Smooth muscle cell (in vitro differentiated cells): ENCODE data around the gene DNTTIP2. TPM values are rescaled to one million over a fixed set of nuclear protein-coding genes. Genes with fewer than 3 reads are reported as not detected.
"Not testable (repeated sequence)": the region's sequence is repeated elsewhere in the genome, so short reads cannot be mapped to it uniquely, and the experiment has no call there.

Experiments
- DNase-seq: peaks from one replicate; lab custom pipeline; 2025; ENCODE audit not compliant: unreplicated experiment; lab: John Stamatoyannopoulos, UW
- H2AFZ ChIP-seq: fragments of 200-600 bp; sonication (generic); 2 replicates; pipeline ENCODE4 v1.6.0; 2016; ENCODE audit warnings: antibody characterized with exemption, low read depth, mild to moderate bottlenecking
- H3F3A ChIP-seq: fragments of 200-600 bp; sonication (generic); 2 replicates; pipeline ENCODE4 v1.6.0; 2017; ENCODE audit warnings: antibody characterized with exemption, low read depth
- H3K27ac ChIP-seq: fragments of 200-600 bp; sonication (generic); 2 replicates; pipeline ENCODE4 v1.5.1; 2016; ENCODE audit warnings: low read depth, mild to moderate bottlenecking
- H3K27me3 ChIP-seq: fragments of 200-600 bp; sonication (generic); 2 replicates; pipeline ENCODE4 v1.6.1; 2016; ENCODE audit warnings: low read depth, mild to moderate bottlenecking
- H3K36me3 ChIP-seq: fragments of 200-600 bp; sonication (generic); 2 replicates; pipeline ENCODE4 v1.5.1; 2016; ENCODE audit warnings: low read depth
- H3K4me1 ChIP-seq: fragments of 200-600 bp; sonication (generic); 2 replicates; pipeline ENCODE4 v1.5.1; 2016; ENCODE audit warnings: low read depth
- H3K4me2 ChIP-seq: fragments of 200-600 bp; sonication (generic); 2 replicates; pipeline ENCODE4 v1.6.0; 2016; ENCODE audit warnings: mild to moderate bottlenecking
- H3K4me3 ChIP-seq: fragments of 200-600 bp; sonication (generic); 2 replicates; pipeline ENCODE4 v1.5.1; 2016; ENCODE audit warnings: mild to moderate bottlenecking
- H3K79me2 ChIP-seq: fragments of 200-600 bp; sonication (generic); 2 replicates; pipeline ENCODE4 v1.6.0; 2016; ENCODE audit warnings: low read depth, mild to moderate bottlenecking
- H3K9ac ChIP-seq: fragments of 200-600 bp; sonication (generic); 2 replicates; pipeline ENCODE4 v1.6.0; 2016; ENCODE audit warnings: low read depth
- H3K9me3 ChIP-seq: fragments of 200-600 bp; sonication (generic); replicated peaks from 2 replicates; pipeline ENCODE4 v1.5.1; 2016; ENCODE audit warnings: low read depth
- H4K20me1 ChIP-seq: fragments of 200-600 bp; sonication (generic); 2 replicates; pipeline ENCODE4 v1.6.0; 2016; ENCODE audit warnings: low read depth
- WGBS: methylation state at CpG from one replicate; pipeline ENCODE4 v1.1.7; 2016; ENCODE audit warnings: low lambda C conversion rate; 5-methylcytosine and 5-hydroxymethylcytosine counted together
- polyA plus RNA-seq: library from polyadenylated mRNA; unstranded; fragments of >200 nt; fragmentation: Nextera tagmentation; extraction: Ambion mirVana; gene quantifications from 2 replicates; pipeline ENCODE4 v1.2.1, GENCODE V29; 2016
- total RNA-seq: library from RNA; depleted of rRNA; stranded (reverse); fragments of >200 nt; gene quantifications from 2 replicates; pipeline ENCODE4 v1.2.3, GENCODE V29; 2014
- TF ChIP-seq, protein P1 (sequence below): fragments of 200-600 bp; sonication (generic); IDR thresholded peaks from 2 replicates; pipeline ENCODE4 v1.5.1; 2017; ENCODE audit warnings: borderline replicate concordance, mild to moderate bottlenecking, antibody characterized with exemption; ENCODE audit not compliant: insufficient read depth, poor library complexity, severe bottlenecking

DNTTIP2 gene
- total and polyA plus RNA-seq, 2 experiments from 2014 or later, result 42.7 to 44.9 TPM

GRCh38 chr1:93837961-93838360 is 41.0 kb downstream of the DNTTIP2 start:
- peaks cover 23% of the 10 kb centered on the region for H3F3A ChIP-seq
- H3K27me3 ChIP-seq, result no peaks in the 10 kb centered on the region
- no peaks in the 10 kb centered on the region for H3K36me3 ChIP-seq
- no peaks in the 10 kb centered on the region for H4K20me1 ChIP-seq
- H3K4me2 ChIP-seq, result no peak overlapping the region
- no peak overlapping the region for H2AFZ ChIP-seq
- no peaks in the 10 kb centered on the region for H3K4me1 ChIP-seq
- no peak overlapping the region for H3K4me3 ChIP-seq
- no peak overlapping the region for H3K9ac ChIP-seq
- peaks cover 3% of the 10 kb centered on the region for H3K9me3 ChIP-seq
- DNase-seq, result no peak
- no peaks in the 10 kb centered on the region for H3K79me2 ChIP-seq
- no peak overlapping the region for H3K27ac ChIP-seq
- TF ChIP-seq, protein P1, sequence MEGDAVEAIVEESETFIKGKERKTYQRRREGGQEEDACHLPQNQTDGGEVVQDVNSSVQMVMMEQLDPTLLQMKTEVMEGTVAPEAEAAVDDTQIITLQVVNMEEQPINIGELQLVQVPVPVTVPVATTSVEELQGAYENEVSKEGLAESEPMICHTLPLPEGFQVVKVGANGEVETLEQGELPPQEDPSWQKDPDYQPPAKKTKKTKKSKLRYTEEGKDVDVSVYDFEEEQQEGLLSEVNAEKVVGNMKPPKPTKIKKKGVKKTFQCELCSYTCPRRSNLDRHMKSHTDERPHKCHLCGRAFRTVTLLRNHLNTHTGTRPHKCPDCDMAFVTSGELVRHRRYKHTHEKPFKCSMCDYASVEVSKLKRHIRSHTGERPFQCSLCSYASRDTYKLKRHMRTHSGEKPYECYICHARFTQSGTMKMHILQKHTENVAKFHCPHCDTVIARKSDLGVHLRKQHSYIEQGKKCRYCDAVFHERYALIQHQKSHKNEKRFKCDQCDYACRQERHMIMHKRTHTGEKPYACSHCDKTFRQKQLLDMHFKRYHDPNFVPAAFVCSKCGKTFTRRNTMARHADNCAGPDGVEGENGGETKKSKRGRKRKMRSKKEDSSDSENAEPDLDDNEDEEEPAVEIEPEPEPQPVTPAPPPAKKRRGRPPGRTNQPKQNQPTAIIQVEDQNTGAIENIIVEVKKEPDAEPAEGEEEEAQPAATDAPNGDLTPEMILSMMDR, result no peak
- 98% methylated on average over 3 of the region's 3 CpGs for WGBS

DNA sequence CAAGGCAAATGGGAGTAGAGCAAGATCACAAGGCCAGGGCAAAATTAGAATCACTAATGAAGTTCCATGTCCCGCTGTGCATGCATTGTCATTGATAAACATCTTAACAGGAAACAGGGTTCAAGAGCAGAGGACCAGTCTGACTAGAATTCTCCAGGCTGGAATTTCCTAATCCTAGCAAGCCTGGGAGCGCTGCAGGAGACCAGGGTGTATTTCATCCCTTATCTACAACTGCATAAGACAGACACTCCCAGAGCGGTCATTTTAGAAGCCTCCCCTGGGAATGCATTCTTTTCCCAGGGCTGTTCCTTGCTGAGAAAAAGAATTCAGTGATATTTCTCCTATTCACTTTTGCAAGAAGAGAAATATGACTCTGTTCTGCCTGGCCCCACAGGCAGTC is 45.7 kb downstream of the DNTTIP2 start:
- H4K20me1 ChIP-seq, H3K36me3 ChIP-seq, DNase-seq, H3K27me3 ChIP-seq, H3K79me2 ChIP-seq, H3K9ac ChIP-seq, H3K4me2 ChIP-seq, H3K4me3 ChIP-seq, H3K4me1 ChIP-seq, H3F3A ChIP-seq, H2AFZ ChIP-seq, H3K27ac ChIP-seq, H3K9me3 ChIP-seq: not testable (repeated sequence)
- WGBS, result 83% methylated on average over 3 of the region's 3 CpGs

DNA sequence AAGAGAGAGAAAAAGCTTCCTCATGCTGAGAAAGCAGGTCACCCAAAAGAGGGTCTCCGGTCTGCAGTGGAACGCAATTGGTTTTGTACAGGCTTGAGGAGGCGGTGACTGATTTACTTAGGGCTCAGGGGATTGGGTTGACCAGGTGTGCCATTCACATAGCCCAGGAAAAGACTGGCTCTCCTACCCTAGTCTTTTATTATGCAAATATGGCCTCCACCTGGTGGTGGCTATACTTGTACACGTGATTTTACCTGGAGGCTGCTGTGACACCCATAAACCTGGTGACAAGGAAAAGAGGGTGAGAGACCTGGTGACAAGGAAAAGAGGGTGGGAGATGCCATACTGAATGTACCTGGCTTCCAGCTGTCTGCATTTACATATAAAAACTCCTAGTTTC is 49.9 kb downstream of the DNTTIP2 start:
- peak overlapping the region; percentile 22 for H3K9ac ChIP-seq
- H3F3A ChIP-seq, result peaks cover 10% of the 10 kb centered on the region
- 85% methylated on average over 4 of the region's 4 CpGs for WGBS
- H3K9me3 ChIP-seq, result peaks cover 5% of the 10 kb centered on the region
- H3K27me3 ChIP-seq, result no peaks in the 10 kb centered on the region
- no peaks in the 10 kb centered on the region for H3K4me1 ChIP-seq
- no peak for DNase-seq
- H3K4me3 ChIP-seq, result no peak overlapping the region
- TF ChIP-seq, protein P1, result no peak
- no peaks in the 10 kb centered on the region for H3K79me2 ChIP-seq
- H3K27ac ChIP-seq, result peak overlapping the region; percentile 79
- no peak overlapping the region for H2AFZ ChIP-seq
- H4K20me1 ChIP-seq, result no peaks in the 10 kb centered on the region
- no peaks in the 10 kb centered on the region for H3K36me3 ChIP-seq
- peak overlapping the region; percentile 60 for H3K4me2 ChIP-seq

DNA sequence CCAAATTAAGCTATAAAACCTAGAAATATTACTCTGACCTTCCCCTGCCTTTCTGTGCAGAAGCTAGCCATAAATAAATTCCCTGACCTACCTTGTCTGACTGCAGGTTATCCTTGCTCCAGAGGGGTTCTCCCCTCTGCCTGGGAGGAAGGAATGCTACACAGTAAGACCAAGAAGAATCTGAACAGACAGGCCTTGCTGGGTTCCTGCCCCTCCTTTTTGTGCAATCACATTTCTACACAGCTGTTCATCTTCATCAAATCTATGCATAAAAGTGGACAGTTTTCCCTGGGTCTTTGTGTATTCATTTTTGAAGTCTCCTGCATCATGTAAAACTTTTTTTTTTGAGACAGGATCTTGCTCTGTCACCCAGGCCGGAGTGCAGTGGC is 50.6 kb downstream of the DNTTIP2 start:
- no peak for DNase-seq
- H3K4me2 ChIP-seq, result peak overlapping the region; percentile 60
- WGBS, result 86% methylated on average over 1 of the region's 1 CpG

More for the DNA sequence above, 50.6 kb downstream of the DNTTIP2 start:
- Histone ChIP-seq H3K4me1 (no peaks in the 10 kb centered on the region), H2AFZ (no peak overlapping the region), H4K20me1 (no peaks in the 10 kb centered on the region), H3K27me3 (no peaks in the 10 kb centered on the region), H3K4me3 (no peak overlapping the region), H3K9me3 (peaks cover 5% of the 10 kb centered on the region), H3K36me3 (no peaks in the 10 kb centered on the region), H3K27ac (peak overlapping the region; percentile 79), H3K9ac (peak overlapping the region; percentile 22), H3K79me2 (no peaks in the 10 kb centered on the region), H3F3A (peaks cover 10% of the 10 kb centered on the region)
- TF ChIP-seq, protein P1, result no peak
